ENCODE measurements around the gene CCHCR1. TPM values are rescaled to one million over a fixed set of nuclear protein-coding genes. Genes with fewer than 3 reads are reported as not detected.

The CCHCR1 gene
- total and polyA plus RNA-seq, 2 of the 13 experiments (the other 11 are each of a cell fraction or from before 2014, with no cell fraction given) = 14.6 to 28.2 TPM

GRCh38 chr6:31145386-31145785 is 12.2 kb downstream of the CCHCR1 start:
- Histone ChIP-seq H3K4me3 (replicated peaks in 1 of 3; ENCODE audit: insufficient read depth in 1 of 3, low read depth in 2 of 3, low read length in 3 of 3) (no peak overlapping the region), H3K27ac (ENCODE audit: extremely low read length, insufficient read depth, low read length) (no peak overlapping the region), H3K9ac (ENCODE audit: insufficient read depth, low read depth, low read length) (no peak overlapping the region), H3K4me1 (ENCODE audit: insufficient read depth, low read length) (no peaks in the 10 kb centered on the region), H3K36me3 (replicated peaks in 1 of 2; ENCODE audit: control insufficient read depth in 1 of 2, insufficient read depth in 2 of 2, low read length in 2 of 2) (peaks cover 4 to 24% of the 10 kb centered on the region in 2 experiments; a peak in 4 of 5 replicates), H3K4me2 (ENCODE audit: low read depth, low read length) (no peak overlapping the region), H3K79me2 (ENCODE audit: insufficient read depth, low read length) (no peaks in the 10 kb centered on the region), H3K9me3 (ENCODE audit: low read length) (no peaks in the 10 kb centered on the region), H3K27me3 (ENCODE audit: control insufficient read depth in 1 of 2, insufficient read depth in 2 of 2, low read length in 2 of 2) (no peaks in the 10 kb centered on the region), H2AFZ (ENCODE audit: low read length) (no peak overlapping the region), H4K20me1 (ENCODE audit: insufficient read depth, low read length) (no peaks in the 10 kb centered on the region)
- CTCF ChIA-PET (ENCODE audit: low intra/inter-chr PET ratio, low total read pairs) = no interaction called here
- 97% methylated on average over 10 of the region's 10 CpGs for WGBS (ENCODE audit: low lambda C conversion rate)
- POLR2A ChIA-PET = interaction anchor here (0.9 kb wide), 1 partner anchor 42 kb away, joined by 3 read pairs; no protein-coding TSS in a partner anchor
- intact Hi-C loops (cut with micrococcal nuclease; ENCODE audit: unreplicated experiment) (no loop called here), in situ Hi-C loops (cut with HindIII; ENCODE audit: extremely low pct_ligation_motif_present, low pct_unique_long_range_greater_than_20kb) (no loop called here)
- BruUV-seq (replicated peaks) = no TSS peak
- ATAC-seq (no peak), DNase-seq (ENCODE audit: low spot score) (no peak), FAIRE-seq (no peak)
- no peak for TF ChIP-seq PRDM4 (CRISPR knock-in tag; IDR thresholded peaks at IDR 0.05; ENCODE audit: borderline replicate concordance)
- TF ChIP-seq ZC3H13 (CRISPR knock-in tag; IDR thresholded peaks at IDR 0.05) = no peak
- TF ChIP-seq ZNF570 (CRISPR knock-in tag; IDR thresholded peaks at IDR 0.05; ENCODE audit: borderline replicate concordance) = no peak

- Histone ChIP-seq H3K27me3 (ENCODE audit: control insufficient read depth in 1 of 2, insufficient read depth in 2 of 2, low read length in 2 of 2) (no peaks in the 10 kb centered on the region), H3K27ac (ENCODE audit: extremely low read length, insufficient read depth, low read length) (no peak overlapping the region), H3K9ac (ENCODE audit: insufficient read depth, low read depth, low read length) (no peak overlapping the region), H2AFZ (ENCODE audit: low read length) (no peak overlapping the region), H4K20me1 (ENCODE audit: insufficient read depth, low read length) (no peaks in the 10 kb centered on the region), H3K36me3 (replicated peaks in 1 of 2; ENCODE audit: control insufficient read depth in 1 of 2, insufficient read depth in 2 of 2, low read length in 2 of 2) (peaks cover 4 to 20% of the 10 kb centered on the region in 2 experiments; a peak in 4 of 5 replicates), H3K9me3 (ENCODE audit: low read length) (no peaks in the 10 kb centered on the region), H3K79me2 (ENCODE audit: insufficient read depth, low read length) (no peaks in the 10 kb centered on the region), H3K4me2 (ENCODE audit: low read depth, low read length) (no peak overlapping the region), H3K4me3 (replicated peaks in 1 of 3; ENCODE audit: insufficient read depth in 1 of 3, low read depth in 2 of 3, low read length in 3 of 3) (no peak overlapping the region), H3K4me1 (ENCODE audit: insufficient read depth, low read length) (no peaks in the 10 kb centered on the region)
- DNase-seq (ENCODE audit: low spot score) (no peak), FAIRE-seq (no peak), ATAC-seq (no peak)
- intact Hi-C loops (cut with micrococcal nuclease; ENCODE audit: unreplicated experiment) (no loop called here), in situ Hi-C loops (cut with HindIII; ENCODE audit: extremely low pct_ligation_motif_present, low pct_unique_long_range_greater_than_20kb) (no loop called here)
- POLR2A ChIA-PET = no interaction called here
- 80% methylated on average over 11 of the region's 11 CpGs for WGBS (ENCODE audit: low lambda C conversion rate)
- no TSS peak for BruUV-seq (replicated peaks)
- CTCF ChIA-PET (ENCODE audit: low intra/inter-chr PET ratio, low total read pairs) = no interaction called here
- no peak for TF ChIP-seq ZBTB25 (CRISPR knock-in tag; IDR thresholded peaks at IDR 0.05)
- no peak for TF ChIP-seq ZNF18 (CRISPR knock-in tag; IDR thresholded peaks at IDR 0.05; ENCODE audit: insufficient replicate concordance)
- TF ChIP-seq CBX1 (IDR thresholded peaks at IDR 0.05; ENCODE audit: low read depth) = no peak
- no peak for TF ChIP-seq STAT5B (CRISPR knock-in tag; IDR thresholded peaks at IDR 0.05)
- no peak for TF ChIP-seq BCL3 (CRISPR knock-in tag; IDR thresholded peaks at IDR 0.05)
- no peak for TF ChIP-seq ZNF580 (CRISPR knock-in tag; IDR thresholded peaks at IDR 0.05; ENCODE audit: borderline replicate concordance, low read depth)
- no peak for TF ChIP-seq MAFF (IDR thresholded peaks at IDR 0.05; ENCODE audit: low read depth, low read length)
- TF ChIP-seq PITX1 (CRISPR knock-in tag; IDR thresholded peaks at IDR 0.05) = no peak
- TF ChIP-seq HHEX (CRISPR knock-in tag; IDR thresholded peaks at IDR 0.05) = no peak
- no peak for TF ChIP-seq PHF8 (CRISPR knock-in tag; IDR thresholded peaks at IDR 0.05)
Measured at GRCh38 chr6:31144970-31145340, 12.6 kb downstream of the CCHCR1 start.

Data from HepG2 (cell line).